B cell (primary cell): ENCODE results near the gene PTRH2. TPM values are rescaled to one million over a fixed set of nuclear protein-coding genes. Genes with fewer than 3 reads are reported as not detected.

Source experiments
- ATAC-seq: fragments of 200-7000 bp; cut with Tn5 transposase; one replicate; pipeline ENCODE4 v1.10.0; 2021; ENCODE audit warnings: low read depth, mild to moderate bottlenecking, moderate number of reproducible peaks, moderate library complexity
- CTCF ChIA-PET: fragments of 350-600 bp; sonication (Branson Sonifier 250); formaldehyde crosslinking; loops from one replicate; lab custom pipeline; 2021; ENCODE audit warnings: antibody characterized with exemption, inconsistent platforms; lab: Charles Lee
- POLR2A ChIA-PET: fragments of 350-600 bp; sonication (Branson Sonifier 250); formaldehyde crosslinking; loops from one replicate; lab custom pipeline; 2021; ENCODE audit warnings: antibody characterized with exemption; lab: Charles Lee
- DNase-seq: peaks from one replicate; pipeline ENCODE4 v3.0.0; 2013
- H2AFZ ChIP-seq: 2 replicates; pipeline ENCODE4 v1.6.1; 2012; ENCODE audit warnings: mild to moderate bottlenecking, low read depth, low read length; ENCODE audit not compliant: insufficient read depth, poor library complexity, severe bottlenecking
- H3K27ac ChIP-seq, 2 donors: 1 replicate in 1 of 2; 2 replicates in 1 of 2; pipeline ENCODE4 v1.5.1; 2012 to 2013; ENCODE audit warnings: low read length in 2 of 2, mild to moderate bottlenecking in 2 of 2, moderate library complexity in 1 of 2
- H3K27me3 ChIP-seq, 4 experiments: fragments of 200-600 bp in 1 of 4; sonication (generic) in 1 of 4; replicated peaks in 1 of 4; 1 replicate in 2 of 4; 2 replicates in 2 of 4; pipeline versions ENCODE4 v1.6.1 to v1.7.0; 2013 to 2016; ENCODE audit warnings: low read length in 3 of 4, mild to moderate bottlenecking in 2 of 4, mixed read lengths in 1 of 4, moderate library complexity in 1 of 4; ENCODE audit not compliant: insufficient read depth in 4 of 4, control insufficient read depth in 3 of 4; ENCODE audit errors: control extremely low read depth in 1 of 4
- H3K36me3 ChIP-seq, 2 experiments: replicated peaks in 1 of 2; 1 replicate in 1 of 2; 2 replicates in 1 of 2; pipeline versions ENCODE4 v1.6.1 to v1.7.1; 2013; ENCODE audit warnings: low read length in 1 of 2; ENCODE audit not compliant: insufficient read depth in 2 of 2, control insufficient read depth in 1 of 2; ENCODE audit errors: control extremely low read depth in 1 of 2, extremely low read depth in 1 of 2
- H3K4me1 ChIP-seq, 2 donors: fragments of 200-600 bp in 1 of 2; sonication (generic) in 1 of 2; 1 replicate in 1 of 2; 2 replicates in 1 of 2; pipeline versions ENCODE4 v1.5.1 to v1.6.1; 2013 to 2017; ENCODE audit warnings: low read length in 2 of 2; ENCODE audit not compliant: control insufficient read depth in 2 of 2, insufficient read depth in 2 of 2
- H3K4me2 ChIP-seq: replicated peaks from 2 replicates; pipeline ENCODE3; 2012; ENCODE audit warnings: mild to moderate bottlenecking, low read depth, low read length; ENCODE audit not compliant: poor library complexity, severe bottlenecking
- H3K4me3 ChIP-seq, 5 experiments: fragments of 200-600 bp in 1 of 5; sonication (generic) in 1 of 5; 1 replicate in 3 of 5; 2 replicates in 2 of 5; pipeline versions ENCODE4 v1.5.1 to v1.7.0; 2011 to 2016; ENCODE audit warnings: low read length in 4 of 5, mild to moderate bottlenecking in 4 of 5, low read depth in 2 of 5, control low read depth in 1 of 5, moderate library complexity in 1 of 5; ENCODE audit not compliant: insufficient read depth in 1 of 5; ENCODE audit errors: control extremely low read depth in 1 of 5, extremely low read depth in 1 of 5
- H3K79me2 ChIP-seq: fragments of 200-600 bp; sonication (generic); one replicate; pipeline ENCODE4 v1.6.0; 2016; ENCODE audit warnings: low read length; ENCODE audit not compliant: control insufficient read depth, insufficient read depth
- H3K9ac ChIP-seq: fragments of 200-600 bp; sonication (generic); 2 replicates; pipeline ENCODE4 v1.6.1; 2017; ENCODE audit warnings: mild to moderate bottlenecking, low read length, moderate library complexity
- H3K9me3 ChIP-seq, 3 donors: one replicate each; pipeline versions ENCODE4 v1.6.1 to v1.7.1; 2013; ENCODE audit warnings: low read length in 2 of 3; ENCODE audit not compliant: control insufficient read depth in 2 of 3, insufficient read depth in 1 of 3; ENCODE audit errors: control extremely low read depth in 1 of 3
- H4K20me1 ChIP-seq: 2 replicates; pipeline ENCODE4 v1.6.0; 2012; ENCODE audit warnings: mild to moderate bottlenecking, low read length; ENCODE audit not compliant: insufficient read depth, control insufficient read depth, poor library complexity, severe bottlenecking
- H3K27ac Mint-ChIP-seq: one replicate; pipeline ENCODE4 v1.8.0; 2021; ENCODE audit warnings: mixed read lengths
- H3K27me3 Mint-ChIP-seq: one replicate; pipeline ENCODE4 v1.8.0; 2021; ENCODE audit warnings: mixed read lengths
- H3K4me1 Mint-ChIP-seq: one replicate; pipeline ENCODE4 v1.8.0; 2021; ENCODE audit warnings: mixed read lengths
- H3K4me3 Mint-ChIP-seq: one replicate; pipeline ENCODE4 v1.8.0; 2021; ENCODE audit warnings: mixed read lengths
- H3K9me3 Mint-ChIP-seq: one replicate; pipeline ENCODE4 v1.8.0; 2022; ENCODE audit warnings: mixed read lengths; ENCODE audit not compliant: insufficient read depth
- EZH2 ChIP-seq: IDR thresholded peaks from 2 replicates; pipeline ENCODE4 v1.6.1; 2012; ENCODE audit warnings: borderline replicate concordance, low read depth, mild to moderate bottlenecking, moderate library complexity, low read length; ENCODE audit not compliant: insufficient read depth, poor library complexity, severe bottlenecking
- WGBS: methylation state at CpG from one replicate; pipeline ENCODE4 v1.1.5; 2013; ENCODE audit warnings: missing lambda C conversion rate; ENCODE audit not compliant: insufficient coverage; 5-methylcytosine and 5-hydroxymethylcytosine counted together
- intact Hi-C: fragments of 100-400 bp; cut with micrococcal nuclease; formaldehyde crosslinking; loops from one replicate; pipeline ENCODE4 v1.10.0; 2022
- polyA plus RNA-seq: library from polyadenylated mRNA; depleted of rRNA; stranded (reverse); fragments of >200 nt; gene quantifications from 2 replicates; pipeline ENCODE4 v1.2.3, GENCODE V29; 2012
- total RNA-seq, 2 donors: library from RNA; stranded (reverse); fragments of 120-200 nt in 1 of 2; gene quantifications; 1 replicate in 1 of 2; 2 replicates in 1 of 2; pipeline versions ENCODE4 v1.2.3 to v1.2.4, GENCODE V29; 2013 to 2022
- TF ChIP-seq, protein P1 (sequence below): fragments of 200-600 bp; IDR thresholded peaks from one replicate; pipeline ENCODE4 v1.8.0; 2022; ENCODE audit warnings: antibody characterized with exemption, mild to moderate bottlenecking

The PTRH2 gene
- total and polyA plus RNA-seq, 2 donors (not counting 1 experiment from before 2014, with no cell fraction given) = 7.1 to 22.7 TPM

GRCh38 chr17:59743842-59744241 is 36.6 kb upstream of the PTRH2 start:
- Histone ChIP-seq H3K27me3 (no peaks in the 10 kb centered on the region), H3K36me3 (peaks cover 3 to 5% of the 10 kb centered on the region in 2 experiments), H3K4me1 (no peaks in the 10 kb centered on the region), H2AFZ (no peak overlapping the region), H3K9ac (no peak overlapping the region), H4K20me1 (no peaks in the 10 kb centered on the region), H3K79me2 (no peaks in the 10 kb centered on the region), H3K9me3 (no peaks in the 10 kb centered on the region), H3K4me2 (no peak overlapping the region), H3K4me3 (no peak overlapping the region), H3K27ac (no peak overlapping the region)
- Mint-ChIP-seq H3K27me3 (no peaks in the 10 kb centered on the region), H3K9me3 (no peaks in the 10 kb centered on the region), H3K27ac (no peak overlapping the region), H3K4me1 (no peaks in the 10 kb centered on the region), H3K4me3 (no peak overlapping the region)
- DNase-seq = no peak
- WGBS = 100% methylated on average over 3 of the region's 4 CpGs
- ChIA-PET POLR2A (no interaction called here), CTCF (interaction anchor here (0.7 kb wide), 4 partner anchors 10 to 123 kb away, joined by 3 to 5 read pairs (median 4); no protein-coding TSS in a partner anchor)
- no peak for ATAC-seq
- intact Hi-C loops = no loop called here
- no peak for TF ChIP-seq EZH2
- TF ChIP-seq, protein P1, sequence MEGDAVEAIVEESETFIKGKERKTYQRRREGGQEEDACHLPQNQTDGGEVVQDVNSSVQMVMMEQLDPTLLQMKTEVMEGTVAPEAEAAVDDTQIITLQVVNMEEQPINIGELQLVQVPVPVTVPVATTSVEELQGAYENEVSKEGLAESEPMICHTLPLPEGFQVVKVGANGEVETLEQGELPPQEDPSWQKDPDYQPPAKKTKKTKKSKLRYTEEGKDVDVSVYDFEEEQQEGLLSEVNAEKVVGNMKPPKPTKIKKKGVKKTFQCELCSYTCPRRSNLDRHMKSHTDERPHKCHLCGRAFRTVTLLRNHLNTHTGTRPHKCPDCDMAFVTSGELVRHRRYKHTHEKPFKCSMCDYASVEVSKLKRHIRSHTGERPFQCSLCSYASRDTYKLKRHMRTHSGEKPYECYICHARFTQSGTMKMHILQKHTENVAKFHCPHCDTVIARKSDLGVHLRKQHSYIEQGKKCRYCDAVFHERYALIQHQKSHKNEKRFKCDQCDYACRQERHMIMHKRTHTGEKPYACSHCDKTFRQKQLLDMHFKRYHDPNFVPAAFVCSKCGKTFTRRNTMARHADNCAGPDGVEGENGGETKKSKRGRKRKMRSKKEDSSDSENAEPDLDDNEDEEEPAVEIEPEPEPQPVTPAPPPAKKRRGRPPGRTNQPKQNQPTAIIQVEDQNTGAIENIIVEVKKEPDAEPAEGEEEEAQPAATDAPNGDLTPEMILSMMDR = no peak

- H3K9me3 ChIP-seq = no peaks in the 10 kb centered on the region
- ATAC-seq (no peak), DNase-seq (no peak)
- peaks cover 9 to 12% of the 10 kb centered on the region in 2 experiments for H3K36me3 ChIP-seq
- no peaks in the 10 kb centered on the region for H3K9me3 Mint-ChIP-seq
- TF ChIP-seq, protein P1 = no peak
- TF ChIP-seq EZH2 = no peak
- no peak overlapping the region for H3K4me3 ChIP-seq
- H3K4me1 ChIP-seq = no peaks in the 10 kb centered on the region
- no peaks in the 10 kb centered on the region for H3K4me1 Mint-ChIP-seq
- no peak overlapping the region for H3K4me2 ChIP-seq
- H3K4me3 Mint-ChIP-seq = no peak overlapping the region
- no peaks in the 10 kb centered on the region for H3K79me2 ChIP-seq
- WGBS = 100% methylated on average over 1 of the region's 3 CpGs
- no peaks in the 10 kb centered on the region for H3K27me3 Mint-ChIP-seq
- ChIA-PET POLR2A (no interaction called here), CTCF (interaction anchor here (0.5 kb wide), 1 partner anchor 67 kb away, joined by 4 read pairs; no protein-coding TSS in a partner anchor)
- peaks cover 5% of the 10 kb centered on the region for H4K20me1 ChIP-seq
- H3K9ac ChIP-seq = no peak overlapping the region
- no peak overlapping the region for H3K27ac ChIP-seq
- H2AFZ ChIP-seq = no peak overlapping the region
- no peaks in the 10 kb centered on the region for H3K27me3 ChIP-seq
- intact Hi-C loops = no loop called here
- no peak overlapping the region for H3K27ac Mint-ChIP-seq
These were observed 30.1 kb upstream of the PTRH2 start for GRCh38 chr17:59737324-59737723.
